ENCODE data around the gene RIN3. TPM values are rescaled to one million over a fixed set of nuclear protein-coding genes. Genes with fewer than 3 reads are reported as not detected.

The RIN3 gene
- polyA plus RNA-seq, 1 experiment = 8.2 TPM

GRCh38 chr14:92524602-92525185 is 11.1 kb downstream of the RIN3 start:
- Histone ChIP-seq H3K36me3 (ENCODE audit: control insufficient read depth, insufficient read depth, low read length) (no peaks in the 10 kb centered on the region), H3K4me3 (ENCODE audit: low read depth, low read length) (no peak overlapping the region), H3K27me3 (ENCODE audit: control insufficient read depth, insufficient read depth, low read length) (no peaks in the 10 kb centered on the region)
- CTCF ChIA-PET = interaction anchor here (0.6 to 1.4 kb wide), 4 partner anchors 8 to 388 kb away, joined by 3 to 5 read pairs (median 4); no protein-coding TSS in a partner anchor
- no peak for TF ChIP-seq CTCF (IDR thresholded peaks at IDR 0.05; ENCODE audit: insufficient read depth, low read depth, low read length)
- no peak for DNase-seq (ENCODE audit: low read depth)
- POLR2A ChIA-PET = no interaction called here

GRCh38 chr14:92525322-92526095 is 11.9 kb downstream of the RIN3 start:
- no peak for DNase-seq (ENCODE audit: low read depth)
- H3K4me3 ChIP-seq (ENCODE audit: low read depth, low read length) = no peak overlapping the region
- ChIA-PET CTCF (interaction anchor here (0.6 to 1.3 kb wide), 2 partner anchors 9 to 388 kb away, joined by 4 to 5 read pairs; no protein-coding TSS in a partner anchor), POLR2A (no interaction called here)
- H3K36me3 ChIP-seq (ENCODE audit: control insufficient read depth, insufficient read depth, low read length) = no peaks in the 10 kb centered on the region; the same call in 1 of the 2 replicates
- no peak for TF ChIP-seq CTCF (IDR thresholded peaks at IDR 0.05; ENCODE audit: insufficient read depth, low read depth, low read length)
- H3K27me3 ChIP-seq (ENCODE audit: control insufficient read depth, insufficient read depth, low read length) = no peaks in the 10 kb centered on the region

GRCh38 chr14:92527721-92528120 is 14.1 kb downstream of the RIN3 start:
- no peaks in the 10 kb centered on the region for H3K27me3 ChIP-seq (ENCODE audit: control insufficient read depth, insufficient read depth, low read length)
- peaks cover 1% of the 10 kb centered on the region for H3K36me3 ChIP-seq (ENCODE audit: control insufficient read depth, insufficient read depth, low read length)
- H3K4me3 ChIP-seq (ENCODE audit: low read depth, low read length) = no peak overlapping the region
- DNase-seq (ENCODE audit: low read depth) = no peak
- CTCF ChIA-PET = no interaction called here
- no peak for TF ChIP-seq CTCF (IDR thresholded peaks at IDR 0.05; ENCODE audit: insufficient read depth, low read depth, low read length)
- POLR2A ChIA-PET = no interaction called here

- H3K36me3 ChIP-seq (ENCODE audit: control insufficient read depth, insufficient read depth, low read length) = peaks cover 1% of the 10 kb centered on the region
- POLR2A ChIA-PET = interaction anchor here (0.6 kb wide), 1 partner anchor 36 kb away, joined by 3 read pairs; no protein-coding TSS in a partner anchor
- DNase-seq (ENCODE audit: low read depth) = no peak
- CTCF ChIA-PET = interaction anchor here (0.7 kb wide), 1 partner anchor 12 kb away, joined by 3 read pairs; no protein-coding TSS in a partner anchor
- TF ChIP-seq CTCF (IDR thresholded peaks at IDR 0.05; ENCODE audit: insufficient read depth, low read depth, low read length) = no peak
- no peak overlapping the region for H3K4me3 ChIP-seq (ENCODE audit: low read depth, low read length)
- H3K27me3 ChIP-seq (ENCODE audit: control insufficient read depth, insufficient read depth, low read length) = no peaks in the 10 kb centered on the region
Measured at GRCh38 chr14:92528486-92529100, 15.0 kb downstream of the RIN3 start.

GRCh38 chr14:92529903-92530302 is 16.3 kb downstream of the RIN3 start:
- ChIA-PET CTCF (interaction anchor here (0.5 kb wide), 1 partner anchor 54 kb away, joined by 3 read pairs; no protein-coding TSS in a partner anchor), POLR2A (no interaction called here)
- H3K27me3 ChIP-seq (ENCODE audit: control insufficient read depth, insufficient read depth, low read length) = no peaks in the 10 kb centered on the region
- peaks cover 1% of the 10 kb centered on the region for H3K36me3 ChIP-seq (ENCODE audit: control insufficient read depth, insufficient read depth, low read length)
- no peak for TF ChIP-seq CTCF (IDR thresholded peaks at IDR 0.05; ENCODE audit: insufficient read depth, low read depth, low read length)
- H3K4me3 ChIP-seq (ENCODE audit: low read depth, low read length) = no peak overlapping the region
- DNase-seq (ENCODE audit: low read depth) = no peak

All from BJ (cell line).